PFSK-1 (cell line): ENCODE data around the gene TCF25.

ENCODE experiments used
- FOXP2 ChIP-seq: optimal IDR thresholded peaks from 2 replicates; pipeline ENCODE3; 2011; ENCODE audit warnings: borderline replicate concordance, control low read depth, inconsistent platforms; ENCODE audit not compliant: insufficient read depth; ENCODE audit errors: extremely low read length, extremely low read depth
- POLR2AphosphoS5 ChIP-seq: IDR thresholded peaks from 2 replicates; pipeline ENCODE4 v1.6.1; 2012; ENCODE audit warnings: low read depth, mild to moderate bottlenecking, control low read depth, low read length, moderate library complexity
- SIN3A ChIP-seq: IDR thresholded peaks from 2 replicates; pipeline ENCODE4 v1.6.1; 2012; ENCODE audit warnings: mild to moderate bottlenecking, low read length, moderate library complexity, borderline replicate concordance; ENCODE audit not compliant: insufficient read depth
- TAF1 ChIP-seq: IDR thresholded peaks from 2 replicates; pipeline ENCODE4 v1.6.1; 2012; ENCODE audit warnings: low read length, control low read depth, borderline replicate concordance; ENCODE audit not compliant: insufficient read depth
- TF ChIP-seq, protein P1 (sequence below), 2 experiments: IDR thresholded peaks; 2 replicates each; pipeline versions ENCODE4 v1.6.1 to v1.8.0; 2011 to 2012; ENCODE audit warnings: low read depth in 2 of 2, low read length in 2 of 2, control low read depth in 1 of 2, inconsistent platforms in 1 of 2, mild to moderate bottlenecking in 1 of 2, moderate library complexity in 1 of 2; ENCODE audit not compliant: insufficient read depth in 1 of 2

The TCF25 gene

DNA sequence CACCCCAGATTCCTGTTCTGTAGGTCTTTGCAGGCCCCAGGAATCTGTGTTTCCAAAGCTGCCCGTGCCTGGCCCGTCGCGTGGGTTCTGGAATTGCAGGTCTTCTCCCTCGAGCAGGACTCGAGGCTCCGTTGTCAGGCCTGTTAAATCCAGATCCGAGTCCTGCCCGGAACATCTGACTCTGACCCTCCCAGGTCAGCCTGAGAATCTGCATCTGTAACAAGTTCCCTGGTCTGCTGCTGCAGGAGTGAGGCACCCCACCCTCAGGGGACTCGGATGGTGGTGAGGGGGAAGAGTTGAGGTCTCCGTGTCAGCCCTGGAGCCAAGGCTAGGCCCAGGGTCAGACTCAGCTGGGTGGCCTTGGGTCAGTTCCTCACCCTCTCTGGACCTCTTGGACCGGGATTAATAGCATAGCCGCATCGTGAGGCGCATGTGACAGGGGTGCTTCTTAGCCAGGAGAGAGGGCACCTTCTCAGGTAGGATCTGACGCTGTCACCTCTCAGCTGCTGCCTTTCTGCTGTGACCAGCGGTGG is 36.3 kb upstream of the TCF25 start:
- TF ChIP-seq, protein P1, sequence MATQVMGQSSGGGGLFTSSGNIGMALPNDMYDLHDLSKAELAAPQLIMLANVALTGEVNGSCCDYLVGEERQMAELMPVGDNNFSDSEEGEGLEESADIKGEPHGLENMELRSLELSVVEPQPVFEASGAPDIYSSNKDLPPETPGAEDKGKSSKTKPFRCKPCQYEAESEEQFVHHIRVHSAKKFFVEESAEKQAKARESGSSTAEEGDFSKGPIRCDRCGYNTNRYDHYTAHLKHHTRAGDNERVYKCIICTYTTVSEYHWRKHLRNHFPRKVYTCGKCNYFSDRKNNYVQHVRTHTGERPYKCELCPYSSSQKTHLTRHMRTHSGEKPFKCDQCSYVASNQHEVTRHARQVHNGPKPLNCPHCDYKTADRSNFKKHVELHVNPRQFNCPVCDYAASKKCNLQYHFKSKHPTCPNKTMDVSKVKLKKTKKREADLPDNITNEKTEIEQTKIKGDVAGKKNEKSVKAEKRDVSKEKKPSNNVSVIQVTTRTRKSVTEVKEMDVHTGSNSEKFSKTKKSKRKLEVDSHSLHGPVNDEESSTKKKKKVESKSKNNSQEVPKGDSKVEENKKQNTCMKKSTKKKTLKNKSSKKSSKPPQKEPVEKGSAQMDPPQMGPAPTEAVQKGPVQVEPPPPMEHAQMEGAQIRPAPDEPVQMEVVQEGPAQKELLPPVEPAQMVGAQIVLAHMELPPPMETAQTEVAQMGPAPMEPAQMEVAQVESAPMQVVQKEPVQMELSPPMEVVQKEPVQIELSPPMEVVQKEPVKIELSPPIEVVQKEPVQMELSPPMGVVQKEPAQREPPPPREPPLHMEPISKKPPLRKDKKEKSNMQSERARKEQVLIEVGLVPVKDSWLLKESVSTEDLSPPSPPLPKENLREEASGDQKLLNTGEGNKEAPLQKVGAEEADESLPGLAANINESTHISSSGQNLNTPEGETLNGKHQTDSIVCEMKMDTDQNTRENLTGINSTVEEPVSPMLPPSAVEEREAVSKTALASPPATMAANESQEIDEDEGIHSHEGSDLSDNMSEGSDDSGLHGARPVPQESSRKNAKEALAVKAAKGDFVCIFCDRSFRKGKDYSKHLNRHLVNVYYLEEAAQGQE (IDR thresholded peaks at IDR 0.05; ENCODE audit: insufficient read depth in 1 of 2, low read depth in 2 of 2, low read length in 2 of 2) = no peak
- TF ChIP-seq TAF1 (no peak), POLR2AphosphoS5 (no peak), SIN3A (no peak), FOXP2 (no peak)

DNA sequence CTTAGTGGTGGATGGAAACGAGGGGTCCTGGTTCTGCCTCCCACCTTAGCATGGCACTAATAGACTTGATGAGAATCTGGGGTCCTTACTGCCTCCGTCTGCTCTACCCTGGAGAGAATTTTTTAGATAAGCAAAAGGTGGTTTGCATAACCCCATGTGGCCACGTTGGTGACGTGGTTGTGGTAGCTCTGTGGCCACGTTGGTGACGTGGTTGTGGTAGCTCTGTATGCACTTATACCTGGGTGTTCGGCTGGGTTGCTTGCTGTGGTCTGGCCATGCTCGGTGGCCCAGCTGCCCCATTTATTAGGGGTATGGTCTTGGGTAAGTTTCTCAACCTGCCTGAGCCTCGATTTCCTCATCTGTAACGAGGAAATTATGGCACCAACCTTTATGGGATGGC is 32.1 kb upstream of the TCF25 start:
- TF ChIP-seq, protein P1 (IDR thresholded peaks at IDR 0.05; ENCODE audit: insufficient read depth in 1 of 2, low read depth in 2 of 2, low read length in 2 of 2) = no peak
- no peak for TF ChIP-seq FOXP2

DNA sequence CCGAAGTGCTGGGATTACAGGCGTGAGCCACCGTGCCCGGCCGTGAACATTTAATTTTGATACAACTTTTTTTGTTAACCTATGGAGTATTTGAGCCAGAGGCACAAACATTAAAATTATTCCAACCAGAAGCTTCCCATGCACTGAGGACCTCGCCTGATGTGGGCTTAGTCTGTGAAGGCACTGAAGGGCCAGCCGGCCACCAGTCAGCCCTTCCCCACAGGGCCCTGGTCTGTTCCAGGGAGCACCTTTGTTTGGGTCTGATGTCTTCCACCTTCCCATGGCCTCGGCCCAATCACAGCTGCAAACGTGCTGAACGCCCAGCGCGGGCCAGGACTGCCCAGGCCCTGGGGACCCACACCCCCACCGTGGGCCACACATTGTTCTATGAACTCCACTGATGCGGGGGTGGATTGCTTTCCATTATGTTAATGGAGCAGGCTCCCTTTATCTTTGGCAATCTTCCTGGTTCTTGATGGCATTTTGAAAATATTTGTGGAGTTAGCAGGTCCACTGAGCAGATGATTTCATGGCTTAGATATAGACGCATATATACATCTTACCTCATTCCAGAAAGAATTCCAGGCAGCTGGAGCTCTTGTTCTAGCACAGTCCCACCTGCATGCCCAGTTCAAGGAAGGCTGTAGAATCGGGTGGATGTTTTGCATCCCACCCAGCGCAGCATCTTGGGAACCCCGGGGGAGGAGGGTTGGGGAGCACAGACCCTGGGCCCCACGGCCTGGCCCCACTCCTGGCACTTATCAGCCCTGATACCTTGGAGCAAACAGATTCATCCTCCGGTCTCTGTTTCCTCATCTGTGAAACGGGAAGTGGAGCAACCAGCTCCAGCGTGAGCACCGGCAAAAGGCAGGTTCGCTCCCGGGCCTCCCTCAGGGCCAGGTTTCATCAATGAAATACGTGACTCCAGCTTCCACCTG is 30.7 kb upstream of the TCF25 start:
- TF ChIP-seq POLR2AphosphoS5 (no peak), SIN3A (no peak), TAF1 (no peak), FOXP2 (no peak)

DNA sequence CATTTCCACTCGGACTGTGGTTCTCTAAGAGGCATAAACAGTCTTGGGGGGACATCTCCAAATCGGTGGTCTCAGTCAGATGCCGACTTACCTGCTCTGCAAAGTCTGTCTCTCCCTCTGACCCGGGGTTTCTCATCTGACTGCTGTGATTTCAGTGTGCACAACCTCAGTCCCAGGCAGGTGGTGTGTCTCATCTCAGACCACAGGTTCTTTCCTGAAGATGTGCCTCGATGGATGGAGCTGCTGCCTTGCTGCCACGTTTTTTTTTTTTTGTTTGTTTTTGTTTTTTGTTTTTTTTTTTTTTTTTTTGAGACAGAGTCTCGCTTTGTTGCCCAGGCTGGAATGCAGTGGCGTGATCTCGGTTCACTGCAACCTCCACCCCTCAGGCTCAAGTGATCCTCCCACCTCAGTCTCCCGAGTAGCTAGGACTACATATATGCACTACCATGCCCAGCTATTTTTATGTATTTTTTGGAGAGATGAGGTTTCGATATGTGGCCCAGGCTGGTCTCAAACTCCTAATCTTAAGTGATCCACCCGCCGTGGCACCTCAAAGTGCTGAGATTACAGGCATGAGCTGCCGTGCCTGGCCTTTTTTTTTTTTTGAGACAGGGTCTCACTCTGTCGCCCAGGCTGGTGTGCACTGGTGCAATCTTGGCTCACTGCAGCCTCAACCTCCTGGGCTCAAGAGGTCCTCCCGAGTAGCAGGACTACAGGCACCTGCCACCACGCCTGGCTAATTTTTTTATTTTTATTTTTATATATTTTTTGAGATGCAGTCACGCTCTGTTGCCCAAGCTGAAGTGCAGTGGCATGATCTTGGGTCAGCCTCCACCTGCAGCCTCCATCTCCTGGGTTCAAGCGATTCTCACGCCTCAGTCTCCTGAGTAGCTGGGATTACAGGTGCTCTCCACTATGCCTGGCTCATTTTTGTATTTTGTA is 29.7 kb upstream of the TCF25 start:
- TF ChIP-seq FOXP2 (no peak), SIN3A (no peak), TAF1 (no peak), POLR2AphosphoS5 (no peak)
- TF ChIP-seq, protein P1 (IDR thresholded peaks at IDR 0.05; ENCODE audit: insufficient read depth in 1 of 2, low read depth in 2 of 2, low read length in 2 of 2) = no peak

- TF ChIP-seq FOXP2 (no peak), SIN3A (no peak), TAF1 (no peak), POLR2AphosphoS5 (no peak)
- TF ChIP-seq, protein P1 (IDR thresholded peaks at IDR 0.05; ENCODE audit: insufficient read depth in 1 of 2, low read depth in 2 of 2, low read length in 2 of 2) = no peak
Measured at GRCh38 chr16:89844739-89845339, 28.6 kb upstream of the TCF25 start.
